Astrocyte (in vitro differentiated cells and primary cell): ENCODE data around the gene KIAA0513. TPM values are rescaled to one million over a fixed set of nuclear protein-coding genes. Genes with fewer than 3 reads are reported as not detected.
A peak's percentile ranks its signal among the peaks of the same experiment; 100 is the strongest.
"Not testable (repeated sequence)": the region's sequence is repeated elsewhere in the genome, so short reads cannot be mapped to it uniquely, and the experiment has no call there.

Experiments used
- DNase-seq: peaks from one replicate; pipeline ENCODE4 v3.0.0-alpha.2; 2010; ENCODE audit warnings: low read depth
- FAIRE-seq: peaks from 2 replicates; lab custom pipeline; 2011; peaks lifted over from hg19 to GRCh38; lab: Jason Lieb, UNC
- H2AFZ ChIP-seq: 2 replicates; pipeline ENCODE4 v1.6.0; 2012; ENCODE audit warnings: low read depth, low read length, inconsistent platforms
- H3K27ac ChIP-seq: 2 replicates; pipeline ENCODE4 v1.5.1; 2011; ENCODE audit warnings: low read depth, low read length, inconsistent platforms
- H3K27me3 ChIP-seq: 2 replicates; pipeline ENCODE4 v1.6.0; 2011; ENCODE audit warnings: low read length, inconsistent platforms; ENCODE audit not compliant: insufficient read depth
- H3K36me3 ChIP-seq: 2 replicates; pipeline ENCODE4 v1.5.1; 2011; ENCODE audit warnings: low read length, inconsistent platforms; ENCODE audit not compliant: insufficient read depth
- H3K4me1 ChIP-seq: 2 replicates; pipeline ENCODE4 v1.5.1; 2011; ENCODE audit warnings: low read length, inconsistent platforms; ENCODE audit not compliant: insufficient read depth
- H3K4me2 ChIP-seq: 2 replicates; pipeline ENCODE4 v1.6.0; 2012; ENCODE audit warnings: low read length, inconsistent platforms
- H3K4me3 ChIP-seq: 2 replicates; pipeline ENCODE4 v1.5.1; 2011; ENCODE audit warnings: low read depth, mild to moderate bottlenecking, low read length, inconsistent platforms; ENCODE audit not compliant: insufficient read depth
- H3K79me2 ChIP-seq: 2 replicates; pipeline ENCODE4 v1.6.0; 2012; ENCODE audit warnings: mild to moderate bottlenecking, low read length, inconsistent platforms; ENCODE audit not compliant: insufficient read depth
- H3K9ac ChIP-seq: 2 replicates; pipeline ENCODE4 v1.6.0; 2012; ENCODE audit warnings: mild to moderate bottlenecking, low read length, inconsistent platforms
- H3K9me3 ChIP-seq: 2 replicates; pipeline ENCODE4 v1.5.1; 2012; ENCODE audit warnings: low read depth, mild to moderate bottlenecking, low read length, inconsistent platforms; ENCODE audit not compliant: insufficient read depth
- H4K20me1 ChIP-seq: 2 replicates; pipeline ENCODE4 v1.6.0; 2012; ENCODE audit warnings: low read length, inconsistent platforms; ENCODE audit not compliant: insufficient read depth
- H3K27ac Mint-ChIP-seq: one replicate; pipeline ENCODE4 v1.8.0; 2021; ENCODE audit warnings: mild to moderate bottlenecking, mixed read lengths; ENCODE audit not compliant: unreplicated experiment
- H3K27me3 Mint-ChIP-seq: one replicate; pipeline ENCODE4 v1.8.0; 2021; ENCODE audit warnings: low read depth, mixed read lengths; ENCODE audit not compliant: unreplicated experiment
- H3K36me3 Mint-ChIP-seq: one replicate; pipeline ENCODE4 v1.8.0; 2021; ENCODE audit warnings: low read depth, mixed read lengths; ENCODE audit not compliant: unreplicated experiment
- H3K4me1 Mint-ChIP-seq: one replicate; pipeline ENCODE4 v1.8.0; 2021; ENCODE audit warnings: low read depth, mixed read lengths; ENCODE audit not compliant: unreplicated experiment
- H3K4me3 Mint-ChIP-seq: one replicate; pipeline ENCODE4 v1.8.0; 2021; ENCODE audit warnings: mild to moderate bottlenecking, moderate library complexity, mixed read lengths; ENCODE audit not compliant: unreplicated experiment
- H3K9me3 Mint-ChIP-seq: one replicate; pipeline ENCODE4 v1.8.0; 2021; ENCODE audit warnings: mild to moderate bottlenecking, mixed read lengths; ENCODE audit not compliant: unreplicated experiment
- EZH2 ChIP-seq: IDR thresholded peaks from 2 replicates; pipeline ENCODE4 v1.6.1; 2012; ENCODE audit warnings: mild to moderate bottlenecking, low read length, inconsistent platforms; ENCODE audit not compliant: insufficient read depth
- total RNA-seq: library from RNA; stranded (reverse); gene quantifications from 2 replicates; pipeline ENCODE4 v1.2.1, GENCODE V29; 2021
- TF ChIP-seq, protein P1 (sequence below): IDR thresholded peaks from 2 replicates; pipeline ENCODE4 v1.5.1; 2011; ENCODE audit warnings: low read depth, mild to moderate bottlenecking, inconsistent platforms, low read length, moderate library complexity; ENCODE audit not compliant: insufficient read depth

KIAA0513 gene
- total RNA-seq, 1 donor from 2014 or later: 7.5 TPM

- no peaks in the 10 kb centered on the region for H3K36me3 ChIP-seq
- no peak overlapping the region for H3K4me2 ChIP-seq
- peaks cover 25% of the 10 kb centered on the region for H4K20me1 ChIP-seq
- H2AFZ ChIP-seq: no peak overlapping the region
- peaks cover 2% of the 10 kb centered on the region for H3K9me3 Mint-ChIP-seq
- H3K9ac ChIP-seq: no peak overlapping the region
- peaks cover 13% of the 10 kb centered on the region for H3K4me1 Mint-ChIP-seq
- no peaks in the 10 kb centered on the region for H3K79me2 ChIP-seq
- DNase-seq (no peak), FAIRE-seq (no peak)
- peaks cover 2% of the 10 kb centered on the region for H3K27me3 ChIP-seq
- H3K4me3 ChIP-seq: no peak overlapping the region
- no peaks in the 10 kb centered on the region for H3K9me3 ChIP-seq
- H3K27ac Mint-ChIP-seq: no peak overlapping the region
- H3K4me3 Mint-ChIP-seq: no peak overlapping the region
- H3K27me3 Mint-ChIP-seq: peaks cover 6% of the 10 kb centered on the region
- peaks cover 20% of the 10 kb centered on the region for H3K4me1 ChIP-seq
- H3K27ac ChIP-seq: no peak overlapping the region
- no peak for TF ChIP-seq EZH2
- TF ChIP-seq, protein P1, sequence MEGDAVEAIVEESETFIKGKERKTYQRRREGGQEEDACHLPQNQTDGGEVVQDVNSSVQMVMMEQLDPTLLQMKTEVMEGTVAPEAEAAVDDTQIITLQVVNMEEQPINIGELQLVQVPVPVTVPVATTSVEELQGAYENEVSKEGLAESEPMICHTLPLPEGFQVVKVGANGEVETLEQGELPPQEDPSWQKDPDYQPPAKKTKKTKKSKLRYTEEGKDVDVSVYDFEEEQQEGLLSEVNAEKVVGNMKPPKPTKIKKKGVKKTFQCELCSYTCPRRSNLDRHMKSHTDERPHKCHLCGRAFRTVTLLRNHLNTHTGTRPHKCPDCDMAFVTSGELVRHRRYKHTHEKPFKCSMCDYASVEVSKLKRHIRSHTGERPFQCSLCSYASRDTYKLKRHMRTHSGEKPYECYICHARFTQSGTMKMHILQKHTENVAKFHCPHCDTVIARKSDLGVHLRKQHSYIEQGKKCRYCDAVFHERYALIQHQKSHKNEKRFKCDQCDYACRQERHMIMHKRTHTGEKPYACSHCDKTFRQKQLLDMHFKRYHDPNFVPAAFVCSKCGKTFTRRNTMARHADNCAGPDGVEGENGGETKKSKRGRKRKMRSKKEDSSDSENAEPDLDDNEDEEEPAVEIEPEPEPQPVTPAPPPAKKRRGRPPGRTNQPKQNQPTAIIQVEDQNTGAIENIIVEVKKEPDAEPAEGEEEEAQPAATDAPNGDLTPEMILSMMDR: no peak
- peaks cover 5% of the 10 kb centered on the region for H3K36me3 Mint-ChIP-seq
Measured at GRCh38 chr16:85051683-85052082, 24.1 kb downstream of the KIAA0513 start.

DNA sequence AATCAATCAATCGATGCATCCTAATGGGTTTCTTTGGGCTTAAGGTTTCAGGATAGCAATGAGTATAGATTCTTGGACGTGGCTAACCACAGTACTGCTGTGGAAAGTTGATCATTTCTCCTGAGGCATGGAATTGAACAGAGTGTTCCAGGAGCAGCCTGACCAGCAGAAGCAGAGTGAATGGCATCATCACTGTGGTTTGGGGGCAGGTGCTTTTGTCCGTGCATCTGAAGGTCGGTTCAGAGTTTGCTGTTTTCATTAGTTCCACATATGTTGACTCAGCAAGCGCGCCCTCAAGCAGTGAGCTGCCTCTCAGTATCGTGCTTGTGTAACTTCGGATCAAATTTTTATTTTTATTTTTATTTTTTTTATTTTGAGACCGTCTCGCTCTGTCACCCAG lies 24.9 kb downstream of the KIAA0513 start:
- Histone ChIP-seq H3K27me3 (no peaks in the 10 kb centered on the region), H2AFZ (no peak overlapping the region), H3K27ac (no peak overlapping the region), H4K20me1 (peaks cover 32% of the 10 kb centered on the region), H3K4me3 (no peak overlapping the region), H3K79me2 (no peaks in the 10 kb centered on the region), H3K4me2 (no peak overlapping the region), H3K9ac (no peak overlapping the region), H3K9me3 (no peaks in the 10 kb centered on the region), H3K36me3 (no peaks in the 10 kb centered on the region), H3K4me1 (peaks cover 20% of the 10 kb centered on the region)
- peak; percentile 13 for DNase-seq
- no peak overlapping the region for H3K27ac Mint-ChIP-seq
- peaks cover 13% of the 10 kb centered on the region for H3K4me1 Mint-ChIP-seq
- H3K36me3 Mint-ChIP-seq: peaks cover 5% of the 10 kb centered on the region
- H3K9me3 Mint-ChIP-seq: peaks cover 2% of the 10 kb centered on the region
- H3K4me3 Mint-ChIP-seq: no peak overlapping the region
- peaks cover 6% of the 10 kb centered on the region for H3K27me3 Mint-ChIP-seq
- TF ChIP-seq, protein P1: no peak
- no peak for TF ChIP-seq EZH2
- no peak for FAIRE-seq

GRCh38 chr16:85054321-85054720 lies 26.7 kb downstream of the KIAA0513 start:
- not testable (repeated sequence) for H2AFZ ChIP-seq, H3K27me3 Mint-ChIP-seq, FAIRE-seq, H3K9me3 ChIP-seq, H3K36me3 ChIP-seq, H3K36me3 Mint-ChIP-seq, H3K4me2 ChIP-seq, H3K4me3 Mint-ChIP-seq, H3K9ac ChIP-seq, H3K27me3 ChIP-seq, H3K79me2 ChIP-seq, H3K9me3 Mint-ChIP-seq, H3K4me3 ChIP-seq, H3K27ac ChIP-seq, H3K27ac Mint-ChIP-seq, DNase-seq
- H3K4me1 Mint-ChIP-seq: peaks cover 13% of the 10 kb centered on the region
- Histone ChIP-seq H4K20me1 (peaks cover 30% of the 10 kb centered on the region), H3K4me1 (peaks cover 20% of the 10 kb centered on the region)
